ENCODE measurements around the gene ZDHHC1. TPM values are rescaled to one million over a fixed set of nuclear protein-coding genes. Genes with fewer than 3 reads are reported as not detected.
"Not testable (repeated sequence)": the region's sequence is repeated elsewhere in the genome, so short reads cannot be mapped to it uniquely, and the experiment has no call there.

ZDHHC1 gene
- total and polyA plus RNA-seq, 12 donors = 1.3 to 30.0 (median 12.6) TPM

GRCh38 chr16:67419931-67420330 lies 3.7 kb upstream of the ZDHHC1 start:
- H3K9me3 ChIP-seq (replicated peaks in 1 of 3) = no peaks in the 10 kb centered on the region
- H3K4me3 ChIP-seq = no peak overlapping the region
- H3K4me1 ChIP-seq (replicated peaks in 1 of 2) = peaks cover 5 to 7% of the 10 kb centered on the region in 2 donors
- DNase-seq = no peak
- intact Hi-C loops (cut with DNase I) = no loop called here
- 82 to 92% (median 84%) methylated on average over 3 of the region's 3 CpGs for WGBS, 4 donors
- TF ChIP-seq POLR2A (IDR thresholded peaks at IDR 0.05) (no peak), CTCF (IDR thresholded peaks at IDR 0.05) (no peak)
- H3K36me3 ChIP-seq (replicated peaks in 1 of 2) = no peaks in the 10 kb centered on the region
- no peaks in the 10 kb centered on the region for H3K27me3 ChIP-seq
- H3K27ac ChIP-seq = no peak overlapping the region

DNA sequence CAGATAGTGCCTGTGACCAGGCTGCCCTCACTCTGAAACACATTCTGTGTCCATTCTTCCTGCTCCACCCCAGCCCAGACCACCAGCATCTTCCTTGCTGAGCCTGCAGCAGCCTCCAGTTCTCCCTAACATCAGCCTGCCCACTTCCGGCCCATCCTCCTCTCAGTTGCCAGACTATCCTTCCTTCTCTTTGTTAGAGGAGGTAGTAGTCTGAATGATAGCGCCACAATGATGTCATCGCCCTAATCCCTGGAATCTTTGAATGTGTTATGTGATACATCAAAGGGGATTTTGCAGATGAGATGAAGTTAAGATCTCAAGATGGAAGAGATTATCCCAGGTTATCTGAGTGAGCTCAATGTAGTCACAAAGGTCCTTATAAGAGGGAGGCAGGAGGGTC lies 3.2 kb upstream of the ZDHHC1 start:
- Histone ChIP-seq H3K27ac (no peak overlapping the region), H3K36me3 (replicated peaks in 1 of 2) (no peaks in the 10 kb centered on the region), H3K27me3 (no peaks in the 10 kb centered on the region), H3K9me3 (replicated peaks in 1 of 3) (no peaks in the 10 kb centered on the region), H3K4me3 (no peak overlapping the region), H3K4me1 (replicated peaks in 1 of 2) (peaks cover 7 to 11% of the 10 kb centered on the region in 2 donors)
- intact Hi-C loops (cut with DNase I) = no loop called here
- 92 to 94% (median 93%) methylated on average over 3 of the region's 3 CpGs for WGBS, 4 donors
- DNase-seq = no peak
- TF ChIP-seq CTCF (IDR thresholded peaks at IDR 0.05) (no peak), POLR2A (IDR thresholded peaks at IDR 0.05) (no peak)

GRCh38 chr16:67417333-67418061 lies 1.2 kb upstream of the ZDHHC1 start:
- WGBS, 4 donors = 60 to 69% (median 66%) methylated on average over 2 of the region's 2 CpGs
- Histone ChIP-seq H3K4me3 (no peak overlapping the region), H3K27ac (no peak overlapping the region), H3K9me3 (replicated peaks in 1 of 3) (no peaks in the 10 kb centered on the region), H3K36me3 (replicated peaks in 1 of 2) (no peaks in the 10 kb centered on the region), H3K4me1 (replicated peaks in 1 of 2) (peaks cover 16 to 20% of the 10 kb centered on the region in 2 donors), H3K27me3 (no peaks in the 10 kb centered on the region)
- TF ChIP-seq POLR2A (IDR thresholded peaks at IDR 0.05) (no peak), CTCF (IDR thresholded peaks at IDR 0.05) (no peak)
- DNase-seq = no peak
- intact Hi-C loops (cut with DNase I) = no loop called here

DNA sequence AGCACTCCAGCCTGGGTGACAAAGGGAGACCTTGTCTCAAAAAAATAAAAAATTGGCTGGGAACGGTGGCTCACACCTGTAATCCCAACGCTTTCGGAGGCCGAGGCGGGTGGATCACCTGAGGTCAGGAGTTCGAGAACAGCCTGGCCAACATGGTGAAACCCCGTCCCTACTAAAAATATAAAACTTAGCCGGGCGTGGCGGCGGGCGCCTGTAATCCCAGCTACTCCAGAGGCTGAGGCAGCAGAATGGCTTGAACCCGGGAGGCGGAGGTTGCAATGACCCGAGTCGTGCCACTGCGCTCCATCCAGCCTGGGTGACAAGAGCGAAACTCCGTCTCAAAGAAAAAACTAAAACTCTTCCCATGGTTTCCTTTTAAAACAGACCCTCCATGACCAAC lies 856 bp downstream of the ZDHHC1 start:
- WGBS, 4 donors = 90 to 93% (median 92%) methylated on average over 16 to 19 of the region's 19 CpGs
- H3K27me3 ChIP-seq; DNase-seq; H3K36me3 ChIP-seq (replicated peaks in 1 of 2); H3K9me3 ChIP-seq (replicated peaks in 1 of 3); intact Hi-C loops (cut with DNase I): not testable (repeated sequence)
- H3K4me1 ChIP-seq (replicated peaks in 1 of 2) = peaks cover 16 to 20% of the 10 kb centered on the region in 2 donors
- peak overlapping the region in 3 of 5 donors; percentile 52 to 74 (median 59) for H3K27ac ChIP-seq
- peak overlapping the region in 3 of 4 donors; percentile 64 to 75 (median 71) for H3K4me3 ChIP-seq
